ENCODE data around the gene ZDBF2. TPM values are rescaled to one million over a fixed set of nuclear protein-coding genes. Genes with fewer than 3 reads are reported as not detected.
"Not testable (repeated sequence)": the region's sequence is repeated elsewhere in the genome, so short reads cannot be mapped to it uniquely, and the experiment has no call there.

The ZDBF2 gene
- total RNA-seq, 1 experiment from 2014 or later: 15.2 TPM

DNA sequence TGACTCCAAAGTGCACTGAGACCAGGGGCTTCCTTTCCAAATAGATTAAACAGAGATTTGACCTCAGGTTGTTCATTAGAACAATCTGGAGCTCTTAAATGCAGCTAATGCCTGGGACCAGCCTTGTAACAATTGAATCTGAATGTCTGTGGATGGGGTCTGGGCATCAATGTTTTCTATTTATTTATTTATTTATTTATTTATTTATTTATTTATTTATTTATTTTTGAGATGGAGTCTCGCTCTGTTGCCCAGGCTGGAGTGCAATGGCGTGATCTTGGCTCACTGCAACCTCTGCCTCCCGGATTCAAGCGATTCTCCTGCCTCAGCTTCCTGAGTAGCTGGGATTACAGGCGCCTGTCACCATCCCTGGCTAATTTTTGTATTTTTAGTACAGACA is 86.4 kb downstream of the ZDBF2 start:
- DNase-seq (ENCODE audit: low read depth in 1 of 2, low spot score in 2 of 2); H3K27ac ChIP-seq; H3K4me3 ChIP-seq; H3K27me3 ChIP-seq (replicated peaks); H3K4me1 ChIP-seq (replicated peaks); H3K9me3 ChIP-seq (replicated peaks); H3K36me3 ChIP-seq: not testable (repeated sequence)

DNA sequence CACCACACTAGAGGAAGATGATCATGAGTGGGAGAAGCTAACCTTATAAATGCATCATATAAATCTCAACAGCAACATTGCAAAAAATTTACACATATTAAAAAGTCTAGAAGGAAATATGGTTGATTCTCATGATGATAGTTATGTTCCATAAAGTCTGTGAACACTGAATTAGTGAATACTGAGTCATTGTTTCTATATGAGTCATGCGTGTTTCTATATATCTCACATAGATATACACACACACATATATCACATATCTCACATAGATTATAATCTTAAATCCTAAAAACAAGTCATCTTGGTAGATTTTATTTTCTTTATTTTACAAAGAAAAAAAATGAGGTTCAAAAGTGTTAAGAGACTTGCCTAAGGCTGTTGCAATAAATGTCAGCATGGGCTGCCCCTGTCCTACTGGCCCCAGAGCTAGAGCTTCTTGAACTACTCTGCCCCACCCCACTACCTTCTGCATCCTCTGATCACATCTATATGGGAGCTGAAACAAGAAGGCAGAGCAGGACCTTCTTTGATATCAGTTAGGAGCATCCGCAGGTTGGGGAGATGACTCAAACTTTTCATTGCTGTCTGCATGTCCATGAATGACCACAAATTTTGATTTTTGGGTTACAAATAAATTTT is 87.1 kb downstream of the ZDBF2 start:
- no peak for DNase-seq (ENCODE audit: low read depth in 1 of 2, low spot score in 2 of 2)
- H3K36me3 ChIP-seq: no peaks in the 10 kb centered on the region
- no peak overlapping the region for H3K4me3 ChIP-seq
- no peaks in the 10 kb centered on the region for H3K9me3 ChIP-seq (replicated peaks)
- no peak overlapping the region for H3K27ac ChIP-seq
- H3K27me3 ChIP-seq (replicated peaks): no peaks in the 10 kb centered on the region
- no peaks in the 10 kb centered on the region for H3K4me1 ChIP-seq (replicated peaks)

Other genes starting within 250 kb of the ZDBF2 start
- gene INO80D, start 188.5 kb upstream of the ZDBF2 start, total RNA-seq (2014; rRNA removed; shearing (Covaris generic)): 5.5 and 5.7 TPM in 2 replicates
- gene NDUFS1, start 115.2 kb upstream of the ZDBF2 start, total RNA-seq (2014; rRNA removed; shearing (Covaris generic)): 162 and 178 TPM in 2 replicates
- 474 and 513 TPM in 2 replicates for gene EEF1B2, start 114.8 kb upstream of the ZDBF2 start, total RNA-seq (2014; rRNA removed; shearing (Covaris generic))
- gene ADAM23, start 168.9 kb downstream of the ZDBF2 start, total RNA-seq (2014; rRNA removed; shearing (Covaris generic)): 0.03 TPM in 1 of 2 replicates, not detected in the other